Peyer's patch (tissue), 4 donors: ENCODE data around the gene LDLRAD3. TPM values are rescaled to one million over a fixed set of nuclear protein-coding genes. Genes with fewer than 3 reads are reported as not detected.

ENCODE experiments used
- DNase-seq, 3 donors: peaks; one replicate each; pipeline ENCODE4 v3.0.0-alpha.2; 2017 to 2019
- H3K27ac ChIP-seq, 4 donors: fragments of 200-600 bp; sonication (generic); one replicate each; pipeline ENCODE4 v1.5.1; 2016 to 2019
- H3K27me3 ChIP-seq, 2 donors: fragments of 200-600 bp; sonication (generic); one replicate each; pipeline ENCODE4 v1.5.1; 2019
- H3K36me3 ChIP-seq, 3 donors: fragments of 200-600 bp; sonication (generic); one replicate each; pipeline ENCODE4 v1.5.1; 2016 to 2019
- H3K4me1 ChIP-seq, 4 donors: fragments of 200-600 bp; sonication (generic); one replicate each; pipeline ENCODE4 v1.5.1; 2016 to 2019
- H3K4me3 ChIP-seq, 4 donors: fragments of 200-600 bp; sonication (generic); 1 replicate in 3 of 4; 2 replicates in 1 of 4; pipeline ENCODE4 v1.5.1; 2016 to 2019; ENCODE audit warnings: mild to moderate bottlenecking in 1 of 4
- H3K9me3 ChIP-seq, 4 donors: fragments of 200-600 bp; sonication (generic); one replicate each; pipeline ENCODE4 v1.5.1; 2016 to 2019; ENCODE audit warnings: mild to moderate bottlenecking in 1 of 4
- CTCF ChIP-seq, 6 experiments: fragments of 450-650 bp in 4 of 6; fragments of 200-600 bp in 2 of 6; sonication (generic) in 1 of 6; IDR thresholded peaks; one replicate each; pipeline ENCODE4 v1.5.1; 2017 to 2019; ENCODE audit warnings: antibody characterized with exemption in 6 of 6, mild to moderate bottlenecking in 3 of 6, moderate library complexity in 1 of 6
- POLR2A ChIP-seq, 2 donors: fragments of 450-650 bp; IDR thresholded peaks; one replicate each; pipeline ENCODE4 v1.5.1; 2017; ENCODE audit warnings: antibody characterized with exemption in 2 of 2, mild to moderate bottlenecking in 2 of 2, moderate library complexity in 2 of 2
- total RNA-seq, 4 donors: library from RNA; depleted of rRNA; stranded (reverse); fragments of >200 nt; gene quantifications; one replicate each; pipeline ENCODE4 v1.1.0, GENCODE V29; 2016

LDLRAD3 gene
- total RNA-seq, 4 donors from 2014 or later, result 1.2 to 14.0 (median 4.8) TPM

GRCh38 chr11:35962369-35963138 lies 18.7 kb downstream of the LDLRAD3 start:
- Histone ChIP-seq H3K36me3 (no peaks in the 10 kb centered on the region), H3K27me3 (no peaks in the 10 kb centered on the region), H3K27ac (no peak overlapping the region), H3K9me3 (no peaks in the 10 kb centered on the region), H3K4me3 (no peak overlapping the region), H3K4me1 (no peaks in the 10 kb centered on the region)
- DNase-seq, result no peak
- TF ChIP-seq POLR2A (IDR thresholded peaks at IDR 0.05) (no peak), CTCF (IDR thresholded peaks at IDR 0.05) (no peak)

GRCh38 chr11:35963911-35964310 lies 20.0 kb downstream of the LDLRAD3 start:
- no peak for DNase-seq
- H3K4me1 ChIP-seq, result no peaks in the 10 kb centered on the region
- no peaks in the 10 kb centered on the region for H3K27me3 ChIP-seq
- TF ChIP-seq POLR2A (IDR thresholded peaks at IDR 0.05) (no peak), CTCF (IDR thresholded peaks at IDR 0.05) (no peak)
- H3K4me3 ChIP-seq, result no peak overlapping the region
- H3K27ac ChIP-seq, result no peak overlapping the region
- no peaks in the 10 kb centered on the region for H3K9me3 ChIP-seq
- no peaks in the 10 kb centered on the region for H3K36me3 ChIP-seq

- TF ChIP-seq CTCF (IDR thresholded peaks at IDR 0.05) (no peak), POLR2A (IDR thresholded peaks at IDR 0.05) (no peak)
- Histone ChIP-seq H3K27me3 (no peaks in the 10 kb centered on the region), H3K27ac (no peak overlapping the region), H3K4me1 (peaks cover 0 to 6% (median 0%) of the 10 kb centered on the region in 4 donors), H3K9me3 (no peaks in the 10 kb centered on the region), H3K36me3 (no peaks in the 10 kb centered on the region), H3K4me3 (no peak overlapping the region)
- no peak for DNase-seq
Observed at GRCh38 chr11:35964841-35965240, 21.0 kb downstream of the LDLRAD3 start.

- Histone ChIP-seq H3K4me3 (no peak overlapping the region), H3K4me1 (peaks cover 0 to 6% (median 0%) of the 10 kb centered on the region in 4 donors), H3K9me3 (no peaks in the 10 kb centered on the region), H3K27me3 (no peaks in the 10 kb centered on the region), H3K27ac (no peak overlapping the region), H3K36me3 (no peaks in the 10 kb centered on the region)
- DNase-seq, result no peak
- TF ChIP-seq CTCF (IDR thresholded peaks at IDR 0.05), result no peak
- TF ChIP-seq POLR2A (IDR thresholded peaks at IDR 0.05), result no peak
Observed at GRCh38 chr11:35967042-35967441, 23.2 kb downstream of the LDLRAD3 start.

GRCh38 chr11:35968386-35969088 lies 24.7 kb downstream of the LDLRAD3 start:
- H3K36me3 ChIP-seq, result no peaks in the 10 kb centered on the region
- peaks cover 0 to 6% (median 0%) of the 10 kb centered on the region in 4 donors for H3K4me1 ChIP-seq
- H3K27ac ChIP-seq, result peak overlapping the region in 1 of 4 donors; percentile 29
- no peak for DNase-seq
- no peaks in the 10 kb centered on the region for H3K9me3 ChIP-seq
- TF ChIP-seq CTCF (IDR thresholded peaks at IDR 0.05) (no peak), POLR2A (IDR thresholded peaks at IDR 0.05) (no peak)
- H3K27me3 ChIP-seq, result no peaks in the 10 kb centered on the region
- H3K4me3 ChIP-seq, result no peak overlapping the region
